ENCODE results near the gene EIF4H.

Gene EIF4H

DNA sequence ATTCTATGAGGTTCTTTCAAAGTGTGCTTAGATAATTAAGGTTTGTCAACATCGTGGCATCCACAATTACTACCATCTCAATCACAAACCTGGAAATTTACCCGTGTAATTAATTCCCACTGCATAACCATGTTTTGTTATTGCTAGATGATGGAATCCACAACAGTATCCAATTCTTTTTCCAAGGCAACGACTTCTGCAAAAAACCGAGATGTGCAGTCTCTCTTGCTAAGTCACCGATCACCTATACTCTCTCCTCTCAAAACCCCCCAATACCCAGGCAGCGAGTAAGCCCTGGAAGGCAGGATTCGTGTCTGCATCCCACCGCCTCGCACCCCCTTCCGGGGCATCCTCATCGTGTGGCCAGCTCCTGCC, 678 bp upstream of the EIF4H start:
- DNase-seq (ENCODE audit: low read depth, low spot score), result no peak
- TF ChIP-seq, protein P1, sequence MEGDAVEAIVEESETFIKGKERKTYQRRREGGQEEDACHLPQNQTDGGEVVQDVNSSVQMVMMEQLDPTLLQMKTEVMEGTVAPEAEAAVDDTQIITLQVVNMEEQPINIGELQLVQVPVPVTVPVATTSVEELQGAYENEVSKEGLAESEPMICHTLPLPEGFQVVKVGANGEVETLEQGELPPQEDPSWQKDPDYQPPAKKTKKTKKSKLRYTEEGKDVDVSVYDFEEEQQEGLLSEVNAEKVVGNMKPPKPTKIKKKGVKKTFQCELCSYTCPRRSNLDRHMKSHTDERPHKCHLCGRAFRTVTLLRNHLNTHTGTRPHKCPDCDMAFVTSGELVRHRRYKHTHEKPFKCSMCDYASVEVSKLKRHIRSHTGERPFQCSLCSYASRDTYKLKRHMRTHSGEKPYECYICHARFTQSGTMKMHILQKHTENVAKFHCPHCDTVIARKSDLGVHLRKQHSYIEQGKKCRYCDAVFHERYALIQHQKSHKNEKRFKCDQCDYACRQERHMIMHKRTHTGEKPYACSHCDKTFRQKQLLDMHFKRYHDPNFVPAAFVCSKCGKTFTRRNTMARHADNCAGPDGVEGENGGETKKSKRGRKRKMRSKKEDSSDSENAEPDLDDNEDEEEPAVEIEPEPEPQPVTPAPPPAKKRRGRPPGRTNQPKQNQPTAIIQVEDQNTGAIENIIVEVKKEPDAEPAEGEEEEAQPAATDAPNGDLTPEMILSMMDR (IDR thresholded peaks at IDR 0.05; ENCODE audit: low read depth, low read length), result no peak
- in situ Hi-C loops (cut with HindIII; ENCODE audit: low sequenced_read_pairs), result no loop called here
- H3K4me3 ChIP-seq (ENCODE audit: low read depth, low read length), result peak overlapping the region; percentile 64

DNA sequence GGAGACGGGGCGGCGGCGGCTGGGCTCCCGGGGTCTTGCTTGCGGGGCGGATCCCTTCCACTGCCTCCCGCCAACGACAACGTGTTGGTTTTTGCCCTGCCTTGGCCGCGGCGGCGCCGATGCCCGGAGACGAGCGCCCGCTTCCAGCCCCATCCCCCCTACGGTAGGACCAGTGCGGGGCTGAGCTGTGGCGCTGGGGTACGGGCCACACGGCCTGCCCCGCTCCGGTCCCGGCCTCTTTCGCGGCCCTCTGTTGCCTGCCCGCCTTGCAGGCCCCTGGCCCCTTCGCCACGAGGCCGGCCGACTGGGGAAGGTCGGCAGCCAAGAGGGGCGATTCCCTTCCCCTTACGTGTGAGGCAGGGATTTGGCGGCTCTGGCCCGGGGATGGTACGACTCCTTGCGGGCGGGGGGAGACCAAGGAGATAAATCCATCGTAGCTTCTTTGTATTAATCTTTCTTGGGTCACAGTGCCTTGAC, 488 bp downstream of the EIF4H start:
- in situ Hi-C loops (cut with HindIII; ENCODE audit: low sequenced_read_pairs), result no loop called here
- peak overlapping the region; percentile 65 for H3K4me3 ChIP-seq (ENCODE audit: low read depth, low read length)
- TF ChIP-seq, protein P1 (IDR thresholded peaks at IDR 0.05; ENCODE audit: low read depth, low read length), result peak; percentile 6
- DNase-seq (ENCODE audit: low read depth, low spot score), result peak; percentile 45

DNA sequence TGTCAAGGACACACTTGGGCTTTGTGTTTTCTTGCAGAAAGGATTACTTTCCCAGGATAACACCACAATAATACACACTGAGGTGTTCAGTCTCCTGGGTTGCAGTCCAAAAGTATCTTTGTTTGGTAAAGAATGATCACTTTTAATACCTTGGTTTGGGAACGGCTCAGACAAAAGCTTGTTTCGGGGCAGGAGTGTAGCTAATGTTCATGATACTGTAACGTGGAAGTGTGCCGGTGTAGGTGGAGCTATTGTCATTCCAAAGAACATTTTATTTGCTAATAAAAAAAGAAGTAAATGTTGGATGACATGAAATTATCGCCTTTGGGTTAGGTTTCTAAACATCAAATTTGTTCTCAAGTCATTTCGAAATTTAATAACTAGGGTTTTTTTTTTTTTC, 1.2 kb downstream of the EIF4H start:
- no peak for DNase-seq (ENCODE audit: low read depth, low spot score)
- TF ChIP-seq, protein P1 (IDR thresholded peaks at IDR 0.05; ENCODE audit: low read depth, low read length), result no peak
- in situ Hi-C loops (cut with HindIII; ENCODE audit: low sequenced_read_pairs), result no loop called here
- peak overlapping the region; percentile 65 for H3K4me3 ChIP-seq (ENCODE audit: low read depth, low read length)

DNA sequence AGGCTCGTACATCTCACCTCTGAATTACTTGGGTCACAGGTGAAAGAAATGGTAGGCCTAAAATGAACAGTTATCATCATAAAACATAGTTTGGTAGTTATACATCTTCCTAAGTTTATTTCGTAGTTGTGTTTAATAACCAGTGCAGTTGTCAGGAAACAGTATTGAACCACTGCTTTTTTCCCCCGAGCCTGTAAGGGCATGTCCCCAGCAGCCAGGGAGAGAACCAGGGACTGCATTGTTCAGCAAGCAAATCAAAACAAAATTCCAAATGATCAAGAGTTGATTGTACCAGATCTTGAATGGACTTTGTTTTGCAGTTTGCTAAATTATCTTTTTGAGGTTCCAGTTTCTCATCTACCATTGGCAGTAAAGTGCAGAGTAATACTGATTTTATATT, 2.4 kb downstream of the EIF4H start:
- in situ Hi-C loops (cut with HindIII; ENCODE audit: low sequenced_read_pairs), result no loop called here
- no peak for DNase-seq (ENCODE audit: low read depth, low spot score)
- H3K4me3 ChIP-seq (ENCODE audit: low read depth, low read length), result no peak overlapping the region
- TF ChIP-seq, protein P1 (IDR thresholded peaks at IDR 0.05; ENCODE audit: low read depth, low read length), result no peak

DNA sequence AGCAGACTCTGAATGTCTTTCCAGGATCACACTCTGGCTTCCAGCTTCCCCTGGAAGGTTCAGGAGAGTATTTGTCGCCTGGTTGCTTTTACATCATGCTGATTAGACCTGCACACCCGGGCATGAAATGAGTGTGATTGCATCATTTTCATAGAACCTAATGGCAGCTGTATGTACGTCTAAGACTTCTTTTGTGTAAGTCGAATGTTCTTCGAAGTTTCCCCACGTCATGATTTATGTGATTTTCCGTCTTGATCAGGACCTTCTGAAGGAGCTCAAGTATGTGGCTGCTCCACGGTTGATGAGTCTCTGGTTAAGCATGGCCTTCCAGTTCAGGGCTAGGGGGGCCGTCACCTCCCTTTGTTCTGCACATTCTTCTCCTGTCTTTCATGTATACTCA, 4.5 kb downstream of the EIF4H start:
- peak; percentile 37 for DNase-seq (ENCODE audit: low read depth, low spot score)

DNA sequence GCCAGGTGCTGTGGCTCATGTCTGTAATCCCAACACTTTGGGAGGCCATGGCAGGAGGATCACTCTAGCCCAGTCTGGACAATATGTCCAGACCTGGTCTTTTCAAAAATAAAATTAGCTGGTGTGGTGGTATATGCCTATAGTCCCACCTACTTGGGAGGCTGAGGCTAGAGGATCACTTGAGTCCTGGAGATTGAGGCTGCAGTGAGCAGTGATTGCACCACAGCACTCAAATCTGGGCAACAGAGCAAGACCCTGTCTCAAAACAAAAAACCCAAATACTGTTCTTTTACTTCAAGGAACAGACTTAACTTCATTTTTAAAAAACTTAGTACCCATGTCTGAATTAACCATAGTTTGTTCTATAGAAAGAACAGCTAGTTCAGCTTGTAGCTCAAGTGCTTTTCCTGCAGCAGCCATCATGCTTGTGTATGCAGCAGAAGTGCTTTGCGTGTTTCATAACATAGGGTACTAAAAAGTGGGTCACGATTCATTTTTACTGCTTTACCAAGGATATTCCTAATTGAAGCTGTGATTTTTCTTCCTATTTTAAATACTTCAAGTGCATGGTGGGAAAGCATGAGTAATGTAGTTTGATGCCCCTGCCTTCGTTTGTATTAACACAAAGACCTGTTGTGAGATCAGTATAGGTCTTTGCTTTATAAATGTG, 5.9 kb downstream of the EIF4H start:
- DNase-seq (ENCODE audit: low read depth, low spot score), result no peak
- in situ Hi-C loops (cut with HindIII; ENCODE audit: low sequenced_read_pairs), result no loop called here
- no peak overlapping the region for H3K4me3 ChIP-seq (ENCODE audit: low read depth, low read length)
- TF ChIP-seq, protein P1 (IDR thresholded peaks at IDR 0.05; ENCODE audit: low read depth, low read length), result no peak

More for the DNA sequence above, 4.5 kb downstream of the EIF4H start:
- TF ChIP-seq, protein P1 (IDR thresholded peaks at IDR 0.05; ENCODE audit: low read depth, low read length), result no peak
- no peak overlapping the region for H3K4me3 ChIP-seq (ENCODE audit: low read depth, low read length)
- in situ Hi-C loops (cut with HindIII; ENCODE audit: low sequenced_read_pairs), result no loop called here
